Left lung (tissue), 10 donors: ENCODE results near the gene ST6GALNAC3. TPM values are rescaled to one million over a fixed set of nuclear protein-coding genes. Genes with fewer than 3 reads are reported as not detected.
A peak's percentile ranks its signal among the peaks of the same experiment; 100 is the strongest.

Experiments
- ATAC-seq: fragments of 200-7000 bp; cut with Tn5 transposase; one replicate; pipeline ENCODE4 v1.9.1; 2020; ENCODE audit warnings: moderate library complexity
- DNase-seq, 4 donors: peaks; one replicate each; pipeline ENCODE4 v3.0.0-alpha.2; 2013 to 2020
- H3K27ac ChIP-seq, 2 donors: fragments of 200-600 bp; sonication (generic) in 1 of 2; one replicate each; pipeline versions ENCODE4 v1.5.0 to v1.8.0; 2020 to 2021
- H3K27me3 ChIP-seq, 2 donors: fragments of 200-600 bp; sonication (generic) in 1 of 2; one replicate each; pipeline versions ENCODE4 v1.5.0 to v1.8.0; 2020 to 2021
- H3K36me3 ChIP-seq, 2 donors: fragments of 200-600 bp; sonication (generic) in 1 of 2; one replicate each; pipeline versions ENCODE4 v1.5.0 to v1.8.0; 2020 to 2021
- H3K4me1 ChIP-seq, 2 donors: fragments of 200-600 bp; one replicate each; pipeline ENCODE4 v1.8.0; 2021
- H3K4me3 ChIP-seq, 2 donors: fragments of 200-600 bp; sonication (generic) in 1 of 2; one replicate each; pipeline versions ENCODE4 v1.5.0 to v1.8.0; 2020 to 2021; ENCODE audit warnings: mild to moderate bottlenecking in 1 of 2
- H3K9me3 ChIP-seq, 2 donors: fragments of 200-600 bp; sonication (generic) in 1 of 2; one replicate each; pipeline versions ENCODE4 v1.5.0 to v1.8.0; 2020 to 2021
- intact Hi-C, 2 donors: fragments of 100-400 bp; cut with DNase I; formaldehyde crosslinking; loops; one replicate each; pipeline versions ENCODE4 v1.11.2 to v1.14.2; 2022
- polyA plus RNA-seq, 6 donors: library from polyadenylated mRNA; unstranded; fragments of 120-200 nt; gene quantifications; one replicate each; pipeline ENCODE4 v1.2.1, GENCODE V29; 2013; ENCODE audit not compliant: insufficient read length in 6 of 6
- total RNA-seq, 2 donors: library from RNA; stranded (reverse); fragmentation: NEBNext Ultra II Directional; extraction: Animal tissue kit (Norgen Biotek cat#: 25700); gene quantifications; one replicate each; pipeline ENCODE4 v1.2.1, GENCODE V29; 2021
- TF ChIP-seq, protein P1 (sequence below), 2 donors: fragments of 200-600 bp; sonication (generic) in 1 of 2; IDR thresholded peaks; one replicate each; pipeline versions ENCODE4 v1.5.0 to v1.8.0; 2021; ENCODE audit warnings: antibody characterized with exemption in 2 of 2
- donor health status: DM: no; HTN: yes; CAD: no.
- donor health status: DM: no; HTN: no; CAD: no.

ST6GALNAC3 gene
- total and polyA plus RNA-seq, 8 donors, result 3.4 to 37.7 (median 30.1) TPM

DNA sequence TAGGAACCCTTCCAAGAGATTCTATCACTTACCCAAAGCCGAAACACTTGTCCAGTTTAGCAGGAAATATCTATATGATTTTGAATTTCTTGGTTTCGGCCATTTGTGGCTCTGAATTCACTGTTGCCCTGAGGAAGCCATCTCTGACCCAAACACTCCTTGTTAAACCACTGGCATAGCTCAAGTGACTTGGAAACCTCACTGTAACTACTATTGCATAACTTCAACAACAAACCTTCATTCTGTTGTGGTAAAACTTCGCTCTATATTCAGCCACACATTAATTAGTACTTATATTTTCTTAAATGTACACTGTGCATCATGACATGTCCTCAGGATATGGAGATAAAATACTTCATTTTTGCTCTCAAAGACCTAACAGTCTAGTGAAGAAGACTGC lies 63.2 kb downstream of the ST6GALNAC3 start:
- Histone ChIP-seq H3K4me1 (peaks cover 0 to 5% of the 10 kb centered on the region in 2 donors), H3K27ac (peak overlapping the region in 1 of 2 donors; percentile 48), H3K36me3 (no peaks in the 10 kb centered on the region), H3K9me3 (no peaks in the 10 kb centered on the region), H3K4me3 (no peak overlapping the region), H3K27me3 (no peaks in the 10 kb centered on the region)
- no peak for DNase-seq
- intact Hi-C loops, result no loop called here
- peak; percentile 21 for ATAC-seq
- TF ChIP-seq, protein P1, sequence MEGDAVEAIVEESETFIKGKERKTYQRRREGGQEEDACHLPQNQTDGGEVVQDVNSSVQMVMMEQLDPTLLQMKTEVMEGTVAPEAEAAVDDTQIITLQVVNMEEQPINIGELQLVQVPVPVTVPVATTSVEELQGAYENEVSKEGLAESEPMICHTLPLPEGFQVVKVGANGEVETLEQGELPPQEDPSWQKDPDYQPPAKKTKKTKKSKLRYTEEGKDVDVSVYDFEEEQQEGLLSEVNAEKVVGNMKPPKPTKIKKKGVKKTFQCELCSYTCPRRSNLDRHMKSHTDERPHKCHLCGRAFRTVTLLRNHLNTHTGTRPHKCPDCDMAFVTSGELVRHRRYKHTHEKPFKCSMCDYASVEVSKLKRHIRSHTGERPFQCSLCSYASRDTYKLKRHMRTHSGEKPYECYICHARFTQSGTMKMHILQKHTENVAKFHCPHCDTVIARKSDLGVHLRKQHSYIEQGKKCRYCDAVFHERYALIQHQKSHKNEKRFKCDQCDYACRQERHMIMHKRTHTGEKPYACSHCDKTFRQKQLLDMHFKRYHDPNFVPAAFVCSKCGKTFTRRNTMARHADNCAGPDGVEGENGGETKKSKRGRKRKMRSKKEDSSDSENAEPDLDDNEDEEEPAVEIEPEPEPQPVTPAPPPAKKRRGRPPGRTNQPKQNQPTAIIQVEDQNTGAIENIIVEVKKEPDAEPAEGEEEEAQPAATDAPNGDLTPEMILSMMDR (IDR thresholded peaks at IDR 0.05), result no peak

DNA sequence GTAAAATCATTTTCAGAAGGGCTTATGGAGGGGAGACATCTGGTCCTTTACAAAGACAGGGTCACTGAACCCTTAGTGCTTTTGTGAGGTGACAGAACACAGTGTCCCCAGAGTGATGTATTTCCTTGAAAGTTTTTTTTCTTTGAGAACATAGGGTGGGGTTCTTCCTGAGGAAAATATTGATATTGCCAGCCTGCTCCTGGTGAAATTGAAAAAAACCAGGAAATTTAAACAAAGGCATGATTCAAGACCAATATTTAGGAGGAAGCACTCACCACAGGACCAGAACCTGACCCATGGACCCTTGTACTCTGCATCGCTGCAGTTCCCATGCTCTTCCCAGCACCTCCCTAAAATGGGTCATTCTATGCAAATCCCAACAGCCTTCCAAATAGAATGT lies 63.7 kb downstream of the ST6GALNAC3 start:
- no peak for ATAC-seq
- H3K4me1 ChIP-seq, result peaks cover 0 to 5% of the 10 kb centered on the region in 2 donors
- H3K27ac ChIP-seq, result peak overlapping the region in 1 of 2 donors; percentile 48
- no peaks in the 10 kb centered on the region for H3K9me3 ChIP-seq
- H3K36me3 ChIP-seq, result no peaks in the 10 kb centered on the region
- H3K4me3 ChIP-seq, result no peak overlapping the region
- TF ChIP-seq, protein P1 (IDR thresholded peaks at IDR 0.05), result no peak
- H3K27me3 ChIP-seq, result no peaks in the 10 kb centered on the region
- no peak for DNase-seq
- intact Hi-C loops, result no loop called here

DNA sequence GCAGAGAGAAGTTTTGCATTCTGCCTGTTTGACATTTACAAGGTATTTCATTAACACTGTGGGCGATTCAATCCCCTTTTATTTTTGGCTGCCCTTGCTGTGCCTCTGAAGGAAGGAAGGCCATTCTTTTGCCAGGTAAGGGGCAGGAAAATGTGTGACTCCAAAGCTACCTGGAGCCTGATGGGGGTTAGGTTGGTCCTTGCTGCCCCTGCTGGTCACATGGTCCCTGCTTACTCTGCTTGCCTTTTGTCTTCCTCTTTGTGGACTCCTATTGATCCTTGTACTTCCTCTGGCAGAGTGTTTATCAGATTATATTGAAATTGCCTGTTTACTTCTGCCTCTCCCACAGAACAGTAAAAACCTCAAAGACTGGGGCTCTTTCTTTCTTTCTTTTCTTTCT lies 65.7 kb downstream of the ST6GALNAC3 start:
- H3K4me1 ChIP-seq, result peaks cover 0 to 11% of the 10 kb centered on the region in 2 donors
- no peaks in the 10 kb centered on the region for H3K9me3 ChIP-seq
- TF ChIP-seq, protein P1 (IDR thresholded peaks at IDR 0.05), result no peak
- intact Hi-C loops, result no loop called here
- no peak overlapping the region for H3K4me3 ChIP-seq
- peak overlapping the region in 1 of 2 donors; percentile 28 for H3K27ac ChIP-seq
- no peaks in the 10 kb centered on the region for H3K36me3 ChIP-seq
- no peaks in the 10 kb centered on the region for H3K27me3 ChIP-seq
- ATAC-seq (no peak), DNase-seq (no peak)

DNA sequence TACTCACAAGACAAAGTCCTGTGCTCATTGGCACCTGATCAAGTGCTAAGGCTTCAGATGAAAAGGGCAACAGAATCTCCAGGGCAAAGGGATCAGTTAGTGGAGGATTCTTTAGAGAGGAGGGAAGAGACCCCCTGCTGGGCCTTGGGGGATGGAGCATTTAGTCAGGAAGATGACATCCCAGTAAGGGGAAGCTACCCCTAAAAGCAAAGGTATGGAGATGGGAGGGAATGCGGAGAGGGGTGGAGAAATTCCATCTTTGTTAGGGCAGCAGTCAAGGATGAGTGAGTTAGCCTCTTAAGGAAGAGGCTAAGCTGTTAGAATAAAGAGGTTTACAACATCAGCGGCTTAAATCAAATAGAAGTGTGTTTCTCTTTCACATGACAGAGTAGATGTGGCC lies 67.4 kb downstream of the ST6GALNAC3 start:
- no peaks in the 10 kb centered on the region for H3K36me3 ChIP-seq
- H3K4me3 ChIP-seq, result no peak overlapping the region
- H3K27me3 ChIP-seq, result no peaks in the 10 kb centered on the region
- no peak overlapping the region for H3K27ac ChIP-seq
- no peaks in the 10 kb centered on the region for H3K9me3 ChIP-seq
- TF ChIP-seq, protein P1 (IDR thresholded peaks at IDR 0.05), result no peak
- peaks cover 0 to 11% of the 10 kb centered on the region in 2 donors for H3K4me1 ChIP-seq
- intact Hi-C loops, result no loop called here
- DNase-seq (no peak), ATAC-seq (no peak)

DNA sequence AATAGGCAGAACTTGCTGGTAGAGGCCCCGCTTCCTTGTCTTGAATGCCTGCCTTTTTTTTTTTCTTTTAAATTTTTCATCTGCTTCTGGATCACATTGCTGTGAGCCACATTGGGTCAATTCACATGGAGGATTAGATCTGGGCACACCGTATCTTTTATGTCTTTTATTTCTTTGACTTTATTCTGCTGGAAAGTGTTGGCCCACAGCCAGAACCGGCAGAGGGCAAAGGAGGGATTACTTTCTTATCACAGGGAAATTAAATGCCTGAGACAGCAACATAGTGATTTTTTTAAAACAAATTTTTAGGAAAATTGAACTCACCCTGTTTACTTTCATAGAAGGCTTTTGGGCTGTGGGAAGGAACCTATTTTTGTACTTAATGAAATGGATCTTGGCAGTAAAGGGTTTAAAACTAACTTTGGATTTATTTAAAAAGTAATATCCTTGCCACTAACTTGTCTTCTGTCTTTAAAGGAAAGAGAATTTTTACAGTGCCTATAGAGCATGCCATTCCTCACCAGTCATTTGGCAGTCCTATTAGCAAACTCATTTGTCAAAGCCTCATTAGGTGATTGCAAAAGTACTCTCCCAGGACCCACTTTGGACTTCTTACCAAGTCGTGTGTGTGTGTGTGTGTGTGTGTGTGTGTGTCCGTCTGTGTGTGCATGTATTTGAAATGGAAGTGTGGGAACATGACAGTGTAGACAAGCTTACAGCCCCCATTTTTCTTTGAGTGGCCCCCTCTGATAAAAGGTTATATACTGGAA lies 68.4 kb downstream of the ST6GALNAC3 start:
- Histone ChIP-seq H3K27ac (no peak overlapping the region), H3K27me3 (no peaks in the 10 kb centered on the region), H3K4me3 (no peak overlapping the region), H3K36me3 (no peaks in the 10 kb centered on the region), H3K9me3 (no peaks in the 10 kb centered on the region), H3K4me1 (peaks cover 0 to 7% of the 10 kb centered on the region in 2 donors)
- intact Hi-C loops, result no loop called here
- peak; percentile 39 for ATAC-seq
- DNase-seq, result no peak
- TF ChIP-seq, protein P1 (IDR thresholded peaks at IDR 0.05), result no peak
